Endothelial cell (in vitro differentiated cells): ENCODE data around the gene HSBP1L1. TPM values are rescaled to one million over a fixed set of nuclear protein-coding genes. Genes with fewer than 3 reads are reported as not detected.

ENCODE experiments used
- DNase-seq: peaks from one replicate; pipeline ENCODE4 v3.0.0; 2021; ENCODE audit warnings: low spot score
- H3K27ac Mint-ChIP-seq: one replicate; pipeline ENCODE4 v1.8.0; 2021; ENCODE audit warnings: mixed read lengths, inconsistent platforms; ENCODE audit not compliant: unreplicated experiment
- H3K27me3 Mint-ChIP-seq: one replicate; pipeline ENCODE4 v1.8.0; 2021; ENCODE audit warnings: mild to moderate bottlenecking, moderate library complexity, mixed read lengths, inconsistent platforms; ENCODE audit not compliant: unreplicated experiment
- H3K36me3 Mint-ChIP-seq: one replicate; pipeline ENCODE4 v1.8.0; 2021; ENCODE audit warnings: mild to moderate bottlenecking, low read depth, mixed read lengths, inconsistent platforms; ENCODE audit not compliant: unreplicated experiment
- H3K4me1 Mint-ChIP-seq: one replicate; pipeline ENCODE4 v1.8.0; 2021; ENCODE audit warnings: mild to moderate bottlenecking, mixed read lengths, inconsistent platforms; ENCODE audit not compliant: unreplicated experiment
- H3K4me3 Mint-ChIP-seq: one replicate; pipeline ENCODE4 v1.8.0; 2021; ENCODE audit warnings: mild to moderate bottlenecking, mixed read lengths, inconsistent platforms; ENCODE audit not compliant: unreplicated experiment
- H3K9me3 Mint-ChIP-seq: one replicate; pipeline ENCODE4 v1.8.0; 2021; ENCODE audit warnings: mixed read lengths, inconsistent platforms; ENCODE audit not compliant: unreplicated experiment
- CTCF ChIP-seq: fragments of 200-600 bp; sonication (generic); IDR thresholded peaks from one replicate; pipeline ENCODE4 v1.5.0; 2021; ENCODE audit warnings: antibody characterized with exemption; ENCODE audit not compliant: unreplicated experiment
- total RNA-seq: library from RNA; stranded (reverse); fragmentation: NEBNext Ultra II Directional; extraction: Animal tissue kit (Norgen Biotek cat#: 25700); gene quantifications from one replicate; pipeline ENCODE4 v1.2.1, GENCODE V29; 2021; ENCODE audit not compliant: unreplicated experiment

HSBP1L1 gene
- total RNA-seq, 1 donor from 2014 or later: 0.87 TPM

GRCh38 chr18:79949697-79950487 lies 14.6 kb upstream of the HSBP1L1 start:
- Mint-ChIP-seq H3K36me3 (peaks cover 11% of the 10 kb centered on the region), H3K9me3 (no peaks in the 10 kb centered on the region), H3K27ac (peak overlapping the region; percentile 74), H3K4me1 (peaks cover 11% of the 10 kb centered on the region), H3K27me3 (peaks cover 19% of the 10 kb centered on the region), H3K4me3 (peak overlapping the region; percentile 94)
- no peak for TF ChIP-seq CTCF
- no peak for DNase-seq

GRCh38 chr18:79950515-79951341 lies 13.7 kb upstream of the HSBP1L1 start:
- no peak overlapping the region for H3K27ac Mint-ChIP-seq
- peak overlapping the region; percentile 94 for H3K4me3 Mint-ChIP-seq
- H3K27me3 Mint-ChIP-seq: peaks cover 20% of the 10 kb centered on the region
- H3K36me3 Mint-ChIP-seq: peaks cover 11% of the 10 kb centered on the region
- peak; percentile 36 for DNase-seq
- no peak for TF ChIP-seq CTCF
- peaks cover 11% of the 10 kb centered on the region for H3K4me1 Mint-ChIP-seq
- no peaks in the 10 kb centered on the region for H3K9me3 Mint-ChIP-seq

- DNase-seq: peak; percentile 93
- H3K27me3 Mint-ChIP-seq: peaks cover 17% of the 10 kb centered on the region
- H3K4me1 Mint-ChIP-seq: peaks cover 11% of the 10 kb centered on the region
- no peak for TF ChIP-seq CTCF
- peaks cover 11% of the 10 kb centered on the region for H3K36me3 Mint-ChIP-seq
- peak within 1 kb of the TSS; percentile 94 for H3K4me3 Mint-ChIP-seq
- H3K9me3 Mint-ChIP-seq: no peaks in the 10 kb centered on the region
- no peak within 1 kb of the TSS for H3K27ac Mint-ChIP-seq
Observed at GRCh38 chr18:79951545-79952455, 12.6 kb upstream of the HSBP1L1 start, which contains the start of gene SLC66A2. Gene SLC66A2 (minus strand): TSS chr18:79951653. CDS start chr18:79950926, 727 bp downstream.

GRCh38 chr18:79952456-79952995 lies 11.9 kb upstream of the HSBP1L1 start:
- peaks cover 11% of the 10 kb centered on the region for H3K4me1 Mint-ChIP-seq
- H3K27me3 Mint-ChIP-seq: peaks cover 17% of the 10 kb centered on the region
- peaks cover 11% of the 10 kb centered on the region for H3K36me3 Mint-ChIP-seq
- no peak for DNase-seq
- TF ChIP-seq CTCF: no peak
- H3K9me3 Mint-ChIP-seq: no peaks in the 10 kb centered on the region
- no peak overlapping the region for H3K27ac Mint-ChIP-seq
- peak overlapping the region; percentile 76 for H3K4me3 Mint-ChIP-seq
